NCI-H2227 treated with DMSO at 0.1 percent for 48 hours (cell line): ENCODE results near the gene NOL4L.

Experiments
- DNase-seq: peaks from one replicate; lab custom pipeline; 2025; lab: John Stamatoyannopoulos, UW

NOL4L gene

DNA sequence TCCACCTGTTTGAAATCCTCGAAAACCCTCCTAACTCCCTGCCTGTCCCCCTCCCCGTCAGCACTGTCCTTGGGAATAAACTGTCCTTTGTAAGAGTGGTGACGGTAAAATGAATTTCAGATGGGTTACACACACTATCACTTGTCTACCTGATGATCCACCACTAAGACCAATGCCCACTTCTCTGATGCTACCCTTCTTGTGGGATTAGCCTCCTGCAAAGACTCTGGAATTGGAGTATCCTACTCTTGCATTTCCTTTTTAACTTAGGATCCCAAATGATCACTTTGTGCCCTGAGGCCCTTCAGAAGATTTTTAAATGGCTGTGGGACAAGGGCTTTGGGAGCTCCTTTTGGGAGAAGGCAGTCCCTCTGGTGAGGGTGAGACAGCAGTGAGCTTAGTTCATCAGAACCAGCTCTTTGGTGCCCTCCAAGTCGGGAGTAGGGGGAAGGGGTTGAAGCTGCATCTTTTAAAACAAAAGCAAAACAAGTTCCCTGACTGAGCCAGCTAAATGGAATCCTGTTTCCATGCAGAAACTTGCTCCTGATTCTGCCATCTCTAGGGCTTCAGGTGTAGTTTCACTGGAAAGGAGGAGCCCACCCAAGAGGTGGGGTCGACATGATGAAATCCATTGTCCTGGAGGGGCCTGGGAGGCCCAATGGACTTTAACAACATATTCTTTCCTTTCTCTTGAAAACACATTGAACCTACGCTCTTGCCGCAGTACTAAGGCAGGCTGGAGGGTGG is 140.5 kb downstream of the NOL4L start:
- DNase-seq: no peak

GRCh38 chr20:32443386-32443974 is 141.7 kb downstream of the NOL4L start:
- DNase-seq: no peak

DNA sequence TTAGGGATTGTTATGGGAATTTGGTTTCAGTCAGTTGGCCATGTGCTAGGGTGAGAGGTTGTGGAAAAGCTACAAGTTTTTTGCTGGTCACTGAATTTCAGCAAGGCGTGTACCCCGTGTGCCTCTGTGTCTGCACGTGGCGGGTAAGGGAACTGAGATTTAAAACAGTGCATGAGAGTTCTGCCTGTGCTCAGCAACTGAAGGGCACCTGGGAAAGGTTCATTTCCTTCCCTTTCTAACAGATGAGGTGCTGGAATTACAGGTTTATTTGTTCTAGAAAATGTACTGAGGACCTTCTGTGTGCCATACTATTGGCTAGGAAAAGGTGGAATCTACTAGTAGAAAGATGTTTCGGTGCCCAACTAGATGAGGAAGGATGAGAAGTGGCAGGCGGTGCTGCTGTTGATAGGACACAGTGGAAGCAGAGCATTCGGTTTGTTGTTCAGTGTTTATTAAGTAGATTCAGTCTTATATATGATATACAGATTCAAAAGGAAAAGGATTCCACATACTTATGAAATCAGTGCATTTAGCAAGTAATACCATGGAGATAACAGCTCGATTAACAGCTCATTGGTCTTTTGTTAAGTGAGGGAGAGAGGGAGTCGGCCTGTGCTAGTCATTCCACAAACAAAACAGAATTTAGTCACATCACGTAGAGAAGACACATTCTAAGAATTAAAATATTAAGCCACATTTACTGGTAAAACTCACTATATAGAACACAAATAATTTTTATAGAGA is 142.3 kb downstream of the NOL4L start:
- DNase-seq: no peak

DNA sequence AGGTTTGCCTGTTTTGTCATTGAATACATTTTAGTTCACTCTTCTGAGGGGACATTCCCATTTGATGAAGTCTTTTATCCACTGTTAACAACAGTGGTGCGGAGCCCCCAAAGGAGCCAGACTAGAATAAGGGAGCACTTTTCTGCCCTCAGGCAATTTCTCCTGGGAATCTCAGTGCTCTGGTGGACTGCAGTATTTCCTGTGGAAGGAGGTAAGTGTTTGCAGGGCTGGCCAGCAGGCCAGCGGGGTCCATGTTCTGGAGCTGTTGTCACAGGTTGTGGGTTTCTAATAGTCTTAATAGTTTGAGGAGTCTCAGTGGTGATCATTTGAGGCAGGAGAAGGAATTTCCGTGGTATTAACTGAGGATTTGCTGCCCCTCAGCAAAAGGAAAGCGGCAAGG is 143.5 kb downstream of the NOL4L start:
- DNase-seq: no peak

DNA sequence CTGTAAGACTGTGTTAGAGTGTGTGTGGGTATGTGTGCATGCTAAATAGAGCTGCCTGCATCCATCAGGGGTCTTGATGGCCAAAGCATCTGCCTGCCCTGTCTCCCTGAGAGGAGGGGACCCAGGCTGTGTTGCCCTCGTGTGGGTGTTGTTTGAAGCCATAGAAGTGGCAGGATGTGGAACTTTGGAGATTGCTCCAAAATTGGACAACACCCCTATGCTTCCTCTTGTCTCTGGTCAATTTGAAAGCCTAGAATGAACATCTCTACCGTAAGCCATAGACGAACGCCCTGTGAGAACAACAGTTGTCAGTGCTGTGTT is 144.4 kb downstream of the NOL4L start:
- no peak for DNase-seq

DNA sequence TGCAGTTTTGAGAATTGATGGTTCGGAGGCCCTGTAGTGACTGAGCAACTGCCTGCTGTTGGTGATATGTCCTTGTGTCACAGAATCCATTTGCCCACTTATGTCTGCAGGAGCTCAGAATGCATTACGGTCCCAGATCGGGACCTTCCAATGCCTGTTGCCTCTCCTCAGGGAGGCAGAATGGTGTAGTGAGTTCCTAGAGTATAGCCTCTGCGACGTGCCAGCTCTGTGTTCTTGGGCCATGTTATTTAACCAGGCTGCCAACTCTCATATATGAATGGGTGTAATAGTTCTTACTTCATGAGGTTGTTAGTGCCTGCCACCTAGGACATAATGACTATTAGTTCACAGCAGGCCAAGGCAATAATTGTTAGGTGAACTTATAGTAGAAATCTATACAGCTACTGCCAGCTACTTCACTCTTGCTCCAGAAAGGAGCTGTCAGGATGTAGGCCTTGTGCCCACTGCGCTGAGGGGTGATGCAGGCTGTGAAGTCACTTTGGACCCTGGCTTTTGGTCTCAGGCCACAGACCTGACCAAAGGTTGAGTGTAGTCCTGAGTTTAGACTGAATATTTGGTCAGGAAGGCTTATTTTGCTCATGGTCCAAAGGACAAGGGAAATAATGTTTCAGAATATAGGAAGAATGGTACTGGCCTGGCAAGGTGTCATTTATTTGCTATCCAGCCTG is 144.9 kb downstream of the NOL4L start:
- no peak for DNase-seq

DNA sequence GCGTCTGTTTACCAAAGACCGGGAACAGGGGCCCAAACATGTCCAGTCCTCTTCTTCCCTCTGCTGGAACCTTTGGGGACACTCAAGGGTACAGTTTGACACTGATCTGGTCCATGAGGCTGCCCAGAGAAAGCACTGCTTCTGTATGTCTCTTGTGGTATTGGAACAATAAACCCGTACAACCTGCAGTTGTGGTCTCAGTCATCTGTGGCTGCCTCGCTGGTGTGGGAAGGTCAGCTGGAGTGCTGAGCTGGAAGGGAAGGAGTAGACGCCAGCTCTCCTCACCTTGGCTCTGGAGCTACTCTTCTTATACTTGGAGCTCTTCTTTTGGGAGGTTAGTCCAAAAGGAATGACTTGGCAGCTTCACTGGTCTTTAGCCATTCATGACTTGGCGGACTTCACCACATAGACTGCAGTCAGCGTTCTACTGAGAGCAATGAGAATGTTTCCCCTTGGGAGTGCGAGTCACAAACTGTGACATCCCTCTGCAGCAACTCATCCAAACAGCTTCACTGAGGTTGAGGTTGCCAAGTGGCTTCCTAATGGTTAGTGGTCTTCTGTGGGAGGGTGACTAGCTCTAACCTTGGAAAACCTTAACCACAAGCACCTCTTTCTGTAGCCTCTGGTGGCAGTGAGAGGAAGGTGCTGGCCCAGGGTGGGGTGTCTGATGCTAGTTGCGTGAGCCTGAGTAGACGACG is 145.9 kb downstream of the NOL4L start:
- no peak for DNase-seq

DNA sequence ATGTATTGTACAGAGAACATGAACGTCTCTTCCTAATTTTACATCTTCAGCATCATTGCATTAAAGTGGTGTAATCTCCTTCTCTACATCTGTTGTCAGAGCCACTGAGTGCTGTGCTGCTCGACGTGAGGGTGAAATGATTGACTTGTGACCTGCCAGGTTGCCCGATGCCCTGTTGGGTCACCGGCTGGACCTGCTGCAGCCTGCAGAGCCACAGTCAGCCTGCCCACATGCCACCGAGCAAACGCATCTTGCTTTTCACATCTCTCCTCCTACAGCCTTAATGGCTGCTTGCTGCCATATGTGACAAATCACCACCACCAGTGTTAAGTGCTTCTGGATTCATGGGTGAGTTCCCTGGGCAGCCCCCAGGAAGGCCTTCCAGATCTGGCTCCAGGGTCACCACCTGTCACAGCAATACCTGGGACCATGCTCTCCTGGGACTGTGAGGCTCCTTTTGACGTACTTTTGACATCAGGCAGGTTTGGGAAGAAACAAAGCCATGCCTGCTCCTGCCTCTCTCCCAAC is 146.7 kb downstream of the NOL4L start:
- DNase-seq: no peak

- no peak for DNase-seq
Measured at GRCh38 chr20:32437391-32438074, 147.6 kb downstream of the NOL4L start.

GRCh38 chr20:32436968-32437367 is 148.2 kb downstream of the NOL4L start:
- no peak for DNase-seq

DNA sequence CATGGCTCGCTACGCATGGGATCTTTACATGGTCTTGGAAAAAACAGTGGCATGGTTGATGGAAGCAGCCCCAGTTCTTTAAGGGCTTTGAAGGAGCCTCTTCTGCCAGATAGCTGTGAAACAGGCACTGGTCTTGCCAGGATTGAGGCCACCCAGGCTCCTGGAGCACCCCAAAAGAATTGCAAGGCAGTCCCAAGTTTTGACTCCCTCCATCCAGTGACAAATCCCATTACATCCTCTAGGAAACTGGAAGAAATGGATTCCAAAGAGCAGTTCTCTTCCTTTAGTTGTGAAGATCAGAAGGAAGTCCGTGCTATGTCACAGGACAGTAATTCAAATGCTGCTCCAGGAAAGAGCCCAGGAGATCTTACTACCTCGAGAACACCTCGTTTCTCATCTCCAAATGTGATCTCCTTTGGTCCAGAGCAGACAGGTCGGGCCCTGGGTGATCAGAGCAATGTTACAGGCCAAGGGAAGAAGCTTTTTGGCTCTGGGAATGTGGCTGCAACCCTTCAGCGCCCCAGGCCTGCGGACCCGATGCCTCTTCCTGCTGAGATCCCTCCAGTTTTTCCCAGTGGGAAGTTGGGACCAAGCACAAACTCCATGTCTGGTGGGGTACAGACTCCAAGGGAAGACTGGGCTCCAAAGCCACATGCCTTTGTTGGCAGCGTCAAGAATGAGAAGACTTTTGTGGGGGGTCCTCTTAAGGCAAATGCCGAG is 148.8 kb downstream of the NOL4L start:
- no peak for DNase-seq

GRCh38 chr20:32435449-32436107 is 149.6 kb downstream of the NOL4L start:
- no peak for DNase-seq

DNA sequence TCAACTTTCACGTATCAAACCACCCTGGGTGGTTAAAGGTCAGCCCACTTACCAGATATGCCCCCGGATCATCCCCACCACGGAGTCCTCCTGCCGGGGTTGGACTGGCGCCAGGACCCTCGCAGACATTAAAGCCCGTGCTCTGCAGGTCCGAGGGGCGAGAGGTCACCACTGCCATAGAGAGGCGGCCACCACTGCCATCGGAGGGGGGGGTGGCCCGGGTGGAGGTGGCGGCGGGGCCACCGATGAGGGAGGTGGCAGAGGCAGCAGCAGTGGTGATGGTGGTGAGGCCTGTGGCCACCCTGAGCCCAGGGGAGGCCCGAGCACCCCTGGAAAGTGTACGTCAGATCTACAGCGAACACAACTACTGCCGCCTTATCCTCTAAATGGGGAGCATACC is 150.7 kb downstream of the NOL4L start:
- DNase-seq: no peak

DNA sequence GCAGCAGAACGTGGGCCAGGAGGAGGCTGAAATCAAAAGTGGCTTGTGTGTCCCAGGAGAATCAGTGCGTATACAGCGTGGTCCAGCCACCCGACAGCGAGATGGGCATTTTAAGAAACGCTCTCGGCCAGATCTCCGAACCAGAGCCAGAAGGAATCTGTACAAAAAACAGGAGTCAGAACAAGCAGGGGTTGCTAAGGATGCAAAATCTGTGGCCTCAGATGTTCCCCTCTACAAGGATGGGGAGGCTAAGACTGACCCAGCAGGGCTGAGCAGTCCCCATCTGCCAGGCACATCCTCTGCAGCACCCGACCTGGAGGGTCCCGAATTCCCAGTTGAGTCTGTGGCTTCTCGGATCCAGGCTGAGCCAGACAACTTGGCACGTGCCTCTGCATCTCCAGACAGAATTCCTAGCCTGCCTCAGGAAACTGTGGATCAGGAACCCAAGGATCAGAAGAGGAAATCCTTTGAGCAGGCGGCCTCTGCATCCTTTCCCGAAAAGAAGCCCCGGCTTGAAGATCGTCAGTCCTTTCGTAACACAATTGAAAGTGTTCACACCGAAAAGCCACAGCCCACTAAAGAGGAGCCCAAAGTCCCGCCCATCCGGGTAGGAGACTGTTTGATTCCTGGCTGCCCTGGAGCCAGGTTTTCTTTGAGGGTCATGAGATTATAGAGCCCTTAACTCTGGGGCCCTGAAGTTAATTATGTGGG is 151.7 kb downstream of the NOL4L start:
- no peak for DNase-seq

GRCh38 chr20:32432277-32432676 is 152.9 kb downstream of the NOL4L start:
- DNase-seq: no peak

DNA sequence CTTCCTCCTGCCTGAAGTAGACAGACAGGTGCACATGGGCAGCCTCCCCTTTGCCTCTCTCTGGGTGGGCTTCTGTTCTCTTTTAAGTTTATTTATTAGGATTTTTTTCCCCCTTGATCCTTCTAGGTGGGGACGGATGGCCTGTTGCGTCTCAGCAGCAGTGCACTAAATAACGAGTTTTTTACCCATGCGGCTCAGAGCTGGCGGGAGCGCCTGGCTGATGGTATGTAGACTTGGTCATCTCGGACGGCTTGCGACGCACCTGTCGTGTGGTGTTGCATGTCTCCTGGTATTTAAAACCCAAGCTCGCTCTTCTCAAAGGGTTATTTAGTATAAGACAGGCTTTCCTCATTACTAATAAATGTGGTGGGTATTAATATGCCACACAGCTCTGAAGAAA is 153.7 kb downstream of the NOL4L start:
- no peak for DNase-seq

DNA sequence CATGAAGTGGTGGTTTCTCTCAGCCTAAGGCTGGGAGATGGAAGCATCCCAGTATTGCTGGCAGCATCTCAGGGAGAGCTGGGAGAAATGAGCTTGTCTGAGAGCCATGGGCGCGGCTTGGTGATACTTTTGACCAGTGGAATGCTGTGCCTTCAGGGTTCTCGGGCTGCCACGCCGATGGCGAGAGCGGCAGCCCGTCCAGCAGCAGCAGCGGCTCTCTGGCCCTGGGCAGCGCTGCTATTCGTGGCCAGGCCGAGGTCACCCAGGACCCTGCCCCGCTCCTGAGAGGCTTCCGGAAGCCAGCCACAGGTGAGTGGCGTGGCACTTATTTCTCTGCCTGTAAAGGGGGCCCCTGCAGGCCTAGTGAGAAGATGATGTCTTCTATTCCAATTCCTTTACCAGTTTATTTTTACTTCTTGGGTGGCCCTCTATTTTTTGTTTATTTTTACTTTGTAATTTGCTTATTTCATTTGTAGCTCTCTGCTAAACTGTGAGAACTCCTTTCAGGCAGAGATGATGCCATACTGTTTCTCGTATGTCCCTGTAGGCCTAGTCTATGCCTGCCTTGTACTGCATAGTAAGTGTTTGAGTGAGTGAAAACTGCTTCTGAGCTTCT is 155.3 kb downstream of the NOL4L start:
- no peak for DNase-seq

DNA sequence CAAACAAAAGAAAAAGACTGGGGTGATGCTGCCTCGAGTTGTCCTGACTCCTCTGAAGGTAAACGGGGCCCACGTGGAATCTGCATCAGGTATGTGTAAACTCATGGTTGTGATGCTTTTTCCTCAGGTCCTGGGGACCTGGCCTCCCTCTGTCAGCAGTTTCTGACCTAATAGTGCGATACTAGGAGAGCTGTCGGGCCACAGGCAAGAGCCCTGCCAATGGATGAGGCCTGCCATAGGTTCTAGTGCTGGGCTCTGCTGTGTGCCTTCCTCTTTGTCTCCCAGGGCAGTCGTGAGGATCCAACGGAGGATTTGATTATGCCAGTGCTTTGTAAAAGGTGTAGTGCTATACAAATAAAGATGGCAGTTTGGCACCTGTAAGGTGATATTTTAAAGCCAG is 155.8 kb downstream of the NOL4L start:
- no peak for DNase-seq

- no peak for DNase-seq
Measured at GRCh38 chr20:32427996-32428395, 157.1 kb downstream of the NOL4L start.
